DND-41 (cell line): ENCODE data around the gene FTO.

Experiments
- EZH2 ChIP-seq: IDR thresholded peaks from 3 replicates; pipeline ENCODE4 v1.6.1; 2012; ENCODE audit warnings: borderline replicate concordance, low read depth, mild to moderate bottlenecking, moderate library complexity, low read length, inconsistent platforms; ENCODE audit not compliant: severe bottlenecking
- TF ChIP-seq, protein P1 (sequence below): IDR thresholded peaks from 2 replicates; pipeline ENCODE4 v1.5.1; 2012; ENCODE audit warnings: borderline replicate concordance, low read length, moderate library complexity, mild to moderate bottlenecking; ENCODE audit not compliant: poor library complexity, severe bottlenecking; ENCODE audit errors: extremely low read depth

DNA sequence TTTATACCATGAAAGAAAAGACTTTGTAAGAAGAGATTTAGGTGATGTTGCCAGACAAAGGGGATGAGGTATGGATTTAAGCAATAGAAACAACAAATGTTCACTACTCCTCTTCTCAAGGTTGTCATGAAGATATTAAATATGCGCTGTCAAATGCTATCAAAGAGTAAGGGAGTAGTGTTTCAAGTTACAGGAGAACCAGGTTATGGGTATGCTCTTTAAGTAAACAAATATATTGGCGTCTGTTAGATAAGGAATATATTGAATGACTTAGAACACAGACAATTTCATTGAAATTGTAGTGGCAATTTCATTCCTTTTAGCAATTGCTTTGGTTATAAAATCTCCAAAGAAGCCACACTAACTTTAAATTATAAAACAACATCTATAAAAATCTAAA, 229.0 kb downstream of the FTO start:
- TF ChIP-seq, protein P1, sequence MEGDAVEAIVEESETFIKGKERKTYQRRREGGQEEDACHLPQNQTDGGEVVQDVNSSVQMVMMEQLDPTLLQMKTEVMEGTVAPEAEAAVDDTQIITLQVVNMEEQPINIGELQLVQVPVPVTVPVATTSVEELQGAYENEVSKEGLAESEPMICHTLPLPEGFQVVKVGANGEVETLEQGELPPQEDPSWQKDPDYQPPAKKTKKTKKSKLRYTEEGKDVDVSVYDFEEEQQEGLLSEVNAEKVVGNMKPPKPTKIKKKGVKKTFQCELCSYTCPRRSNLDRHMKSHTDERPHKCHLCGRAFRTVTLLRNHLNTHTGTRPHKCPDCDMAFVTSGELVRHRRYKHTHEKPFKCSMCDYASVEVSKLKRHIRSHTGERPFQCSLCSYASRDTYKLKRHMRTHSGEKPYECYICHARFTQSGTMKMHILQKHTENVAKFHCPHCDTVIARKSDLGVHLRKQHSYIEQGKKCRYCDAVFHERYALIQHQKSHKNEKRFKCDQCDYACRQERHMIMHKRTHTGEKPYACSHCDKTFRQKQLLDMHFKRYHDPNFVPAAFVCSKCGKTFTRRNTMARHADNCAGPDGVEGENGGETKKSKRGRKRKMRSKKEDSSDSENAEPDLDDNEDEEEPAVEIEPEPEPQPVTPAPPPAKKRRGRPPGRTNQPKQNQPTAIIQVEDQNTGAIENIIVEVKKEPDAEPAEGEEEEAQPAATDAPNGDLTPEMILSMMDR: no peak
- TF ChIP-seq EZH2: no peak
